OCI-LY1 (cell line): Measurements from ENCODE around the gene BLACAT1.

Source experiments
- H2AFZ ChIP-seq: fragments of 200-600 bp; sonication (generic), shearing (Covaris generic); 2 replicates; pipeline ENCODE4 v1.6.0; 2014; ENCODE audit warnings: antibody characterized with exemption, mild to moderate bottlenecking, low read length
- H3F3A ChIP-seq: fragments of 200-600 bp; sonication (generic), shearing (Covaris generic); 2 replicates; pipeline ENCODE4 v1.6.0; 2014; ENCODE audit warnings: mild to moderate bottlenecking, antibody characterized with exemption, low read length, moderate library complexity; ENCODE audit not compliant: insufficient read depth
- H3K27ac ChIP-seq: fragments of 200-600 bp; sonication (generic); 2 replicates; pipeline ENCODE4 v1.5.1; 2014; ENCODE audit warnings: low read length, mixed run types, mild to moderate bottlenecking, low read depth; ENCODE audit not compliant: poor library complexity, severe bottlenecking
- H3K27me3 ChIP-seq: fragments of 200-600 bp; sonication (generic); 2 replicates; pipeline ENCODE4 v1.6.0; 2014; ENCODE audit warnings: antibody characterized with exemption, mild to moderate bottlenecking, low read length, moderate library complexity; ENCODE audit not compliant: insufficient read depth
- H3K36me3 ChIP-seq: fragments of 200-600 bp; sonication (generic); 2 replicates; pipeline ENCODE4 v1.6.1; 2014; ENCODE audit warnings: mild to moderate bottlenecking, antibody characterized with exemption, low read length, moderate library complexity, mixed read lengths; ENCODE audit not compliant: insufficient read depth
- H3K4me1 ChIP-seq: fragments of 200-600 bp; sonication (generic); 2 replicates; pipeline ENCODE4 v1.5.1; 2014; ENCODE audit warnings: mild to moderate bottlenecking, low read length, moderate library complexity; ENCODE audit not compliant: insufficient read depth, severe bottlenecking
- H3K4me2 ChIP-seq: fragments of 200-600 bp; sonication (generic), shearing (Covaris generic); 2 replicates; pipeline ENCODE4 v1.6.1; 2014; ENCODE audit warnings: low read length
- H3K4me3 ChIP-seq: fragments of 200-600 bp; sonication (generic); 2 replicates; pipeline ENCODE4 v1.5.1; 2014; ENCODE audit warnings: low read length, low read depth, mild to moderate bottlenecking, mixed read lengths; ENCODE audit not compliant: poor library complexity, severe bottlenecking
- H3K79me2 ChIP-seq: fragments of 200-600 bp; shearing (Covaris generic); 2 replicates; pipeline ENCODE4 v1.6.1; 2016; ENCODE audit warnings: mixed run types, low read length, mixed read lengths; ENCODE audit not compliant: insufficient read depth
- H3K9ac ChIP-seq: fragments of 200-600 bp; sonication (generic), shearing (Covaris generic); 2 replicates; pipeline ENCODE4 v1.6.1; 2014; ENCODE audit warnings: mild to moderate bottlenecking, low read length, mixed read lengths
- H3K9me2 ChIP-seq: fragments of 200-600 bp; sonication (generic), shearing (Covaris generic); 2 replicates; pipeline ENCODE4 v1.6.1; 2014; ENCODE audit warnings: low read depth, mild to moderate bottlenecking, low read length, mixed read lengths
- H3K9me3 ChIP-seq: fragments of 200-600 bp; shearing (Covaris generic); 2 replicates; pipeline ENCODE4 v1.6.1; 2014; ENCODE audit warnings: low read length, mixed read lengths
- H4K20me1 ChIP-seq: fragments of 200-600 bp; sonication (generic), shearing (Covaris generic); 2 replicates; pipeline ENCODE4 v1.6.0; 2016; ENCODE audit warnings: mild to moderate bottlenecking, low read length; ENCODE audit not compliant: insufficient read depth
- CTCF ChIP-seq: fragments of 200-600 bp; sonication (generic), shearing (Covaris generic); IDR thresholded peaks from 2 replicates; pipeline ENCODE4 v1.5.1; 2017; ENCODE audit warnings: mild to moderate bottlenecking, antibody characterized with exemption, low read length, moderate library complexity, mixed read lengths
- EZH2 ChIP-seq: fragments of 200-600 bp; sonication (generic), shearing (Covaris generic); IDR thresholded peaks from 2 replicates; pipeline ENCODE4 v1.8.0; 2017; ENCODE audit warnings: borderline replicate concordance, mixed run types, mild to moderate bottlenecking, antibody characterized with exemption, low read length, moderate library complexity, mixed read lengths

The BLACAT1 gene

GRCh38 chr1:205477121-205477758 is 21.4 kb upstream of the BLACAT1 start:
- no peaks in the 10 kb centered on the region for H3K79me2 ChIP-seq
- no peaks in the 10 kb centered on the region for H3K4me1 ChIP-seq
- H4K20me1 ChIP-seq = no peaks in the 10 kb centered on the region
- peaks cover 3% of the 10 kb centered on the region; the same call in 1 of the 2 replicates for H3K36me3 ChIP-seq
- no peak overlapping the region for H3K9ac ChIP-seq
- H2AFZ ChIP-seq = no peak overlapping the region
- no peaks in the 10 kb centered on the region for H3F3A ChIP-seq
- H3K9me3 ChIP-seq = peaks cover 13% of the 10 kb centered on the region
- H3K4me2 ChIP-seq = no peak overlapping the region
- H3K4me3 ChIP-seq = no peak overlapping the region
- H3K27ac ChIP-seq = no peak overlapping the region
- H3K27me3 ChIP-seq = peaks cover 15% of the 10 kb centered on the region; the same call in 1 of the 2 replicates
- H3K9me2 ChIP-seq = no peaks in the 10 kb centered on the region
- TF ChIP-seq EZH2 (no peak), CTCF (no peak)

- H3K9me2 ChIP-seq = no peaks in the 10 kb centered on the region
- no peak overlapping the region for H3K4me3 ChIP-seq
- no peak overlapping the region for H3K4me2 ChIP-seq
- H4K20me1 ChIP-seq = no peaks in the 10 kb centered on the region
- no peaks in the 10 kb centered on the region for H3F3A ChIP-seq
- H3K27me3 ChIP-seq = peaks cover 15% of the 10 kb centered on the region; the same call in 1 of the 2 replicates
- no peak overlapping the region for H3K27ac ChIP-seq
- peaks cover 3% of the 10 kb centered on the region; the same call in 1 of the 2 replicates for H3K36me3 ChIP-seq
- H3K79me2 ChIP-seq = no peaks in the 10 kb centered on the region
- H3K9me3 ChIP-seq = peaks cover 13% of the 10 kb centered on the region
- TF ChIP-seq CTCF = no peak
- no peak for TF ChIP-seq EZH2
- no peaks in the 10 kb centered on the region for H3K4me1 ChIP-seq
- H2AFZ ChIP-seq = no peak overlapping the region
- no peak overlapping the region for H3K9ac ChIP-seq
Measured at GRCh38 chr1:205476648-205477047, 20.8 kb upstream of the BLACAT1 start.

GRCh38 chr1:205475855-205476254 is 20.0 kb upstream of the BLACAT1 start:
- peaks cover 3% of the 10 kb centered on the region; the same call in 1 of the 2 replicates for H3K36me3 ChIP-seq
- no peaks in the 10 kb centered on the region for H3K9me2 ChIP-seq
- no peak overlapping the region for H3K9ac ChIP-seq
- no peak for TF ChIP-seq EZH2
- no peak for TF ChIP-seq CTCF
- H3K27me3 ChIP-seq = peaks cover 15% of the 10 kb centered on the region; the same call in 1 of the 2 replicates
- H3K4me3 ChIP-seq = no peak overlapping the region
- peaks cover 13% of the 10 kb centered on the region for H3K9me3 ChIP-seq
- H3F3A ChIP-seq = no peaks in the 10 kb centered on the region
- no peaks in the 10 kb centered on the region for H4K20me1 ChIP-seq
- H2AFZ ChIP-seq = no peak overlapping the region
- no peaks in the 10 kb centered on the region for H3K79me2 ChIP-seq
- no peak overlapping the region for H3K4me2 ChIP-seq
- no peaks in the 10 kb centered on the region for H3K4me1 ChIP-seq
- H3K27ac ChIP-seq = no peak overlapping the region
